Naive thymus-derived CD4-positive, alpha-beta T cell (primary cell): Measurements from ENCODE around the gene SPOCK3. TPM values are rescaled to one million over a fixed set of nuclear protein-coding genes. Genes with fewer than 3 reads are reported as not detected.

ENCODE experiments used
- ATAC-seq: fragments of 150-1000 bp; cut with Tn5 transposase; 2 replicates; pipeline ENCODE4 v1.10.0; 2021; ENCODE audit warnings: mild to moderate bottlenecking, moderate library complexity
- CTCF ChIA-PET: fragments of 350-600 bp; sonication (Branson Sonifier 250); formaldehyde crosslinking; loops from one replicate; lab custom pipeline; 2021; ENCODE audit warnings: antibody characterized with exemption; lab: Charles Lee
- POLR2A ChIA-PET: fragments of 350-600 bp; sonication (Branson Sonifier 250); formaldehyde crosslinking; loops from one replicate; lab custom pipeline; 2021; ENCODE audit warnings: antibody characterized with exemption, inconsistent platforms; lab: Charles Lee
- DNase-seq, 9 donors: peaks; one replicate each; pipeline versions ENCODE4 v3.0.0 to v3.0.0-alpha.2; 2020 to 2022; ENCODE audit warnings: mixed read lengths in 1 of 9
- H3K27ac ChIP-seq: one replicate; pipeline ENCODE4 v1.7.0; 2013; ENCODE audit warnings: mild to moderate bottlenecking, low read depth, low read length, moderate library complexity
- H3K27me3 ChIP-seq, 2 donors: one replicate each; pipeline ENCODE4 v1.7.0; 2013; ENCODE audit warnings: low read length in 2 of 2, mild to moderate bottlenecking in 2 of 2, moderate library complexity in 2 of 2; ENCODE audit not compliant: control insufficient read depth in 2 of 2, insufficient read depth in 2 of 2
- H3K36me3 ChIP-seq, 3 experiments: 1 replicate in 2 of 3; 2 replicates in 1 of 3; pipeline ENCODE4 v1.7.0; 2013; ENCODE audit warnings: low read length in 3 of 3, mild to moderate bottlenecking in 3 of 3, moderate library complexity in 1 of 3; ENCODE audit not compliant: insufficient read depth in 3 of 3, control insufficient read depth in 2 of 3
- H3K4me1 ChIP-seq, 2 donors: one replicate each; pipeline ENCODE4 v1.7.0; 2013; ENCODE audit warnings: low read length in 2 of 2, mild to moderate bottlenecking in 2 of 2, moderate library complexity in 1 of 2; ENCODE audit not compliant: control insufficient read depth in 2 of 2, insufficient read depth in 2 of 2
- H3K4me3 ChIP-seq: 2 replicates; pipeline ENCODE4 v1.7.0; 2013; ENCODE audit warnings: mild to moderate bottlenecking, low read length
- H3K9me3 ChIP-seq, 3 experiments: 1 replicate in 2 of 3; 2 replicates in 1 of 3; pipeline ENCODE4 v1.7.0; 2013; ENCODE audit warnings: low read length in 3 of 3; ENCODE audit not compliant: control insufficient read depth in 2 of 3
- H3K27ac Mint-ChIP-seq, 9 donors: one replicate each; pipeline ENCODE4 v1.8.0; 2020 to 2022; ENCODE audit warnings: mixed read lengths in 9 of 9, mild to moderate bottlenecking in 8 of 9, moderate library complexity in 5 of 9, inconsistent platforms in 2 of 9
- H3K27me3 Mint-ChIP-seq, 5 donors: one replicate each; pipeline ENCODE4 v1.8.0; 2021 to 2022; ENCODE audit warnings: mixed read lengths in 5 of 5, mild to moderate bottlenecking in 1 of 5
- H3K36me3 Mint-ChIP-seq, 5 donors: one replicate each; pipeline ENCODE4 v1.8.0; 2020 to 2022; ENCODE audit warnings: mixed read lengths in 5 of 5, mild to moderate bottlenecking in 3 of 5, inconsistent platforms in 1 of 5
- H3K4me1 Mint-ChIP-seq, 7 donors: one replicate each; pipeline ENCODE4 v1.8.0; 2020 to 2022; ENCODE audit warnings: mixed read lengths in 7 of 7, mild to moderate bottlenecking in 3 of 7, inconsistent platforms in 1 of 7
- H3K4me3 Mint-ChIP-seq, 10 donors: one replicate each; pipeline ENCODE4 v1.8.0; 2020 to 2022; ENCODE audit warnings: mild to moderate bottlenecking in 10 of 10, mixed read lengths in 10 of 10, moderate library complexity in 6 of 10, inconsistent platforms in 2 of 10
- H3K9me3 Mint-ChIP-seq, 11 donors: one replicate each; pipeline ENCODE4 v1.8.0; 2020 to 2022; ENCODE audit warnings: mixed read lengths in 11 of 11, mild to moderate bottlenecking in 4 of 11, inconsistent platforms in 1 of 11, moderate library complexity in 1 of 11
- intact Hi-C, 2 donors: fragments of 100-400 bp; cut with micrococcal nuclease; formaldehyde crosslinking; loops; one replicate each; pipeline ENCODE4 v1.15.1; 2023
- polyA plus RNA-seq, 2 donors: library from polyadenylated mRNA; unstranded; fragments of 300-500 nt; fragmentation: Illumina TruSeq; gene quantifications; one replicate each; pipeline ENCODE4 v1.2.3, GENCODE V29; 2021
- total RNA-seq, 6 experiments: library from RNA in 5 of 6; stranded (reverse) in 5 of 6; gene quantifications; 1 replicate in 5 of 6; 2 replicates in 1 of 6; pipeline ENCODE4 v1.2.3 and lab custom pipeline; 2021 to 2026

The SPOCK3 gene
- total and polyA plus RNA-seq, 7 experiments from 2014 or later = 0.54 TPM; not detected in 6

- H3K27ac Mint-ChIP-seq = no peak overlapping the region
- no peak overlapping the region for H3K4me3 Mint-ChIP-seq
- ATAC-seq (no peak), DNase-seq (no peak)
- H3K9me3 Mint-ChIP-seq = peaks cover 0 to under 1% (median 0%) of the 10 kb centered on the region in 11 donors
- no peaks in the 10 kb centered on the region for H3K4me1 Mint-ChIP-seq
- Histone ChIP-seq H3K27me3 (no peaks in the 10 kb centered on the region), H3K4me3 (no peak overlapping the region), H3K9me3 (no peaks in the 10 kb centered on the region), H3K36me3 (no peaks in the 10 kb centered on the region), H3K27ac (no peak overlapping the region), H3K4me1 (no peaks in the 10 kb centered on the region)
- H3K27me3 Mint-ChIP-seq = no peaks in the 10 kb centered on the region
- intact Hi-C loops = no loop called here
- ChIA-PET POLR2A (no interaction called here), CTCF (no interaction called here)
- no peaks in the 10 kb centered on the region for H3K36me3 Mint-ChIP-seq
Observed at GRCh38 chr4:167031534-167032156, 202.6 kb downstream of the SPOCK3 start.

DNA sequence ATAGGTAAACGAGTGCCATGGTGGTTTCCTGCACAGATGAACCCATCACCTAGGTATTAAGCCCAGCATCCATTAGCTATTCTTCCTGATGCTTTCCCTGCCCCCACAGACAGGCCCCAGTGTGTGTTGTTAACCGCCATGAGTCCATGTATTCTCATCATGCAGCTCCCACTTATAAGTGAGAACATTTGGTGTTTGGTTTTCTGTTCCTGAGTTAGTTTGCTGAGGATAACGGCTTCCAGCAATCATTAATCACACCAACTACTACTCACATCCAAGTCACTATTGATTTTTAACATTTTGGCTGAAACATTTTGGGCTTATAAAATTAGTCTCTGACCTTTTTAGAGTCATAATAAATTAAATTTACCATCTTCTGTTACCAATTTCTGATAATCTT, 205.3 kb downstream of the SPOCK3 start:
- H3K4me3 ChIP-seq = no peak overlapping the region

GRCh38 chr4:167025670-167026069, 208.6 kb downstream of the SPOCK3 start:
- H3K9me3 ChIP-seq = no peaks in the 10 kb centered on the region
- Mint-ChIP-seq H3K36me3 (no peaks in the 10 kb centered on the region), H3K4me3 (no peak overlapping the region), H3K9me3 (no peaks in the 10 kb centered on the region), H3K4me1 (no peaks in the 10 kb centered on the region), H3K27ac (no peak overlapping the region), H3K27me3 (no peaks in the 10 kb centered on the region)
- POLR2A ChIA-PET = no interaction called here
- H3K27ac ChIP-seq = no peak overlapping the region
- no peak for ATAC-seq
- H3K36me3 ChIP-seq = no peaks in the 10 kb centered on the region
- CTCF ChIA-PET = no interaction called here
- DNase-seq = no peak
- intact Hi-C loops = no loop called here
- no peaks in the 10 kb centered on the region for H3K4me1 ChIP-seq
- no peaks in the 10 kb centered on the region for H3K27me3 ChIP-seq
- H3K4me3 ChIP-seq = no peak overlapping the region

More for the DNA sequence above, 205.3 kb downstream of the SPOCK3 start:
- intact Hi-C loops = no loop called here
- CTCF ChIA-PET = no interaction called here
- no peaks in the 10 kb centered on the region for H3K4me1 ChIP-seq
- Mint-ChIP-seq H3K4me3 (no peak overlapping the region), H3K4me1 (no peaks in the 10 kb centered on the region), H3K36me3 (no peaks in the 10 kb centered on the region), H3K9me3 (no peaks in the 10 kb centered on the region), H3K27ac (no peak overlapping the region), H3K27me3 (no peaks in the 10 kb centered on the region)
- no peak overlapping the region for H3K27ac ChIP-seq
- no peaks in the 10 kb centered on the region for H3K27me3 ChIP-seq
- no peaks in the 10 kb centered on the region for H3K36me3 ChIP-seq
- POLR2A ChIA-PET = no interaction called here
- ATAC-seq (no peak), DNase-seq (no peak)
- H3K9me3 ChIP-seq = no peaks in the 10 kb centered on the region

GRCh38 chr4:167023364-167023925, 210.8 kb downstream of the SPOCK3 start:
- no peak overlapping the region for H3K4me3 Mint-ChIP-seq
- intact Hi-C loops = loop anchor here in 1 of 2 donors (5.0 kb wide), 1 partner anchor 269 kb away; no protein-coding TSS in a partner anchor
- Histone ChIP-seq H3K27me3 (no peaks in the 10 kb centered on the region), H3K36me3 (no peaks in the 10 kb centered on the region), H3K27ac (no peak overlapping the region), H3K4me3 (no peak overlapping the region), H3K4me1 (no peaks in the 10 kb centered on the region), H3K9me3 (no peaks in the 10 kb centered on the region)
- H3K27me3 Mint-ChIP-seq = no peaks in the 10 kb centered on the region
- no peak for ATAC-seq
- ChIA-PET CTCF (interaction anchor here (0.7 kb wide), 1 partner anchor 1388 kb away, joined by 4 read pairs; no protein-coding TSS in a partner anchor), POLR2A (no interaction called here)
- no peaks in the 10 kb centered on the region for H3K36me3 Mint-ChIP-seq
- H3K27ac Mint-ChIP-seq = no peak overlapping the region
- H3K9me3 Mint-ChIP-seq = no peaks in the 10 kb centered on the region
- H3K4me1 Mint-ChIP-seq = no peaks in the 10 kb centered on the region
- DNase-seq = no peak

GRCh38 chr4:167021545-167022155, 212.6 kb downstream of the SPOCK3 start:
- Mint-ChIP-seq H3K9me3 (no peaks in the 10 kb centered on the region), H3K27ac (no peak overlapping the region), H3K27me3 (no peaks in the 10 kb centered on the region), H3K4me1 (no peaks in the 10 kb centered on the region), H3K4me3 (no peak overlapping the region), H3K36me3 (no peaks in the 10 kb centered on the region)
- DNase-seq = peak in 8 of 9 donors; percentile 5 to 48 (median 18)
- no peaks in the 10 kb centered on the region for H3K27me3 ChIP-seq
- intact Hi-C loops = loop anchor here in 1 of 2 donors (1.0 to 5.0 kb wide), 2 partner anchors 271 to 601 kb away; no protein-coding TSS in a partner anchor
- no peaks in the 10 kb centered on the region for H3K36me3 ChIP-seq
- ATAC-seq = peak; percentile 59
- ChIA-PET CTCF (no interaction called here), POLR2A (no interaction called here)
- no peak overlapping the region for H3K27ac ChIP-seq
- H3K4me3 ChIP-seq = no peak overlapping the region
- H3K4me1 ChIP-seq = no peaks in the 10 kb centered on the region
- no peaks in the 10 kb centered on the region for H3K9me3 ChIP-seq

- no peaks in the 10 kb centered on the region for H3K9me3 ChIP-seq
- Mint-ChIP-seq H3K9me3 (no peaks in the 10 kb centered on the region), H3K4me1 (no peaks in the 10 kb centered on the region), H3K4me3 (no peak overlapping the region), H3K36me3 (no peaks in the 10 kb centered on the region), H3K27me3 (no peaks in the 10 kb centered on the region), H3K27ac (no peak overlapping the region)
- no peak overlapping the region for H3K27ac ChIP-seq
- ChIA-PET POLR2A (no interaction called here), CTCF (no interaction called here)
- DNase-seq (no peak), ATAC-seq (no peak)
- H3K36me3 ChIP-seq = no peaks in the 10 kb centered on the region
- intact Hi-C loops = loop anchor here in 1 of 2 donors (5.0 kb wide), 1 partner anchor 272 kb away; no protein-coding TSS in a partner anchor
- no peak overlapping the region for H3K4me3 ChIP-seq
- H3K27me3 ChIP-seq = no peaks in the 10 kb centered on the region
- H3K4me1 ChIP-seq = no peaks in the 10 kb centered on the region
Observed at GRCh38 chr4:167020410-167020809, 213.9 kb downstream of the SPOCK3 start.
